Activated naive CD4-positive, alpha-beta T cell treated with anti-CD3 and anti-CD28 coated beads, Interleukin-2, amount 50 U/mL, for 24 hours (primary cell): ENCODE data around the gene STK32C.
"Not testable (repeated sequence)": the region's sequence is repeated elsewhere in the genome, so short reads cannot be mapped to it uniquely, and the experiment has no call there.

Experiments
- H3K27ac Mint-ChIP-seq: one replicate; pipeline ENCODE4 v1.8.0; 2021; ENCODE audit warnings: mild to moderate bottlenecking, mixed read lengths
- H3K27me3 Mint-ChIP-seq: one replicate; pipeline ENCODE4 v1.8.0; 2021; ENCODE audit warnings: mixed read lengths
- H3K36me3 Mint-ChIP-seq: one replicate; pipeline ENCODE4 v1.8.0; 2021; ENCODE audit warnings: mixed read lengths
- H3K4me1 Mint-ChIP-seq: one replicate; pipeline ENCODE4 v1.8.0; 2021; ENCODE audit warnings: mixed read lengths
- H3K4me3 Mint-ChIP-seq: one replicate; pipeline ENCODE4 v1.8.0; 2021; ENCODE audit warnings: mild to moderate bottlenecking, mixed read lengths
- H3K9me3 Mint-ChIP-seq: one replicate; pipeline ENCODE4 v1.8.0; 2021; ENCODE audit warnings: mixed read lengths

Gene STK32C

DNA sequence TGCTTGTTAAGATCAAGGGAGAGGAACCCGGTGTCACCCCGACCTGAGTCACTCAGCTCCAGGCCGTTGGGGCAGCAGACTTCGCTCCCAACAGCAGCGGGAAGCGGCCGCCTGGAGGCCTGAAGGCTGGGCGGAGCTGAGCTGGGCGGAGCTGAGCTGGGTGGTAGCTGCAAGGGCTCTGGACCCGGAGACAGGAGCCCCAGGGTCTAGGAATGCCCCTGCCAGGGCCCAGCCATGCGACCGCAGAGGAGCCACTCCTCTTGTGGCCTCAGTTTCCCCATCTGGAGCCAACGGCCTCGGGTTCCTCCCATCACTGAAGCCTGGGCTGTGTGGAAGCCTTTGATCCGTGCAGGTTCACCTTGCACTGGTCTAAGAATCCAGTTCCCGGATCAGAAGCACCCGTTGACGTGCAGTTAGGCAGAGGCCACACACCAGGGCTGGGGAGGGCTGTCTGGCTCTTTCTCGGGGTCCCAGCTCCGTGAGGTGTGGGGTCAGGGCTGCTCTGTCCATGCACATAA lies 142.9 kb downstream of the STK32C start:
- no peaks in the 10 kb centered on the region for H3K9me3 Mint-ChIP-seq
- no peaks in the 10 kb centered on the region for H3K36me3 Mint-ChIP-seq
- H3K27me3 Mint-ChIP-seq = no peaks in the 10 kb centered on the region
- no peak overlapping the region for H3K4me3 Mint-ChIP-seq
- H3K4me1 Mint-ChIP-seq = peaks cover 28% of the 10 kb centered on the region
- peak overlapping the region; percentile 63 for H3K27ac Mint-ChIP-seq

- Mint-ChIP-seq H3K27ac (no peak overlapping the region), H3K9me3 (no peaks in the 10 kb centered on the region), H3K4me3 (no peak overlapping the region), H3K4me1 (peaks cover 33% of the 10 kb centered on the region), H3K36me3 (no peaks in the 10 kb centered on the region), H3K27me3 (no peaks in the 10 kb centered on the region)
Observed at GRCh38 chr10:132163826-132164515, 143.8 kb downstream of the STK32C start.

DNA sequence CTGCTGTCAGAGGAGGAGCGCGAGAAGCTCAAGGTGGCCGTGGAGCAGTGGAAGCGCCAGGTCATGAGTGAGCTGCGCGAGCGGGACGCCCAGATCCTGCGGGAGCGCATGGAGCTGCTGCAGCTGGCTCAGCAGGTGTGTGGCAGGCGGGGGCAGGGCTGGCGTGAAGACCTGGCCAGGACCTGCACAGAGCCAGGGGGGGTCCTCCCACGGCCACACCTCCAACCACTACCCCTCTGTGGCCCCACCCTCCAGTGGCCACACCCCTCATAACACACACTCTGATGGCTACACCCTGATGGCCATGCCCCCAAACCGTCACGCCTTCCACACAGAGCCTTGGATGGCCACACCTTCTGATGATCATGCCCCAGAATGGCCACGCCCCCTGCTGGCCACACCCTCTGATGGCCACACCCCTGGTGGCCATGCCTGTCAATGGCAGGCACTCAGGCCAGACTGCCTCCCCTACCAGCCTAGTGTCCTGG lies 144.4 kb downstream of the STK32C start:
- H3K27me3 Mint-ChIP-seq = no peaks in the 10 kb centered on the region
- peaks cover 35% of the 10 kb centered on the region for H3K4me1 Mint-ChIP-seq
- H3K27ac Mint-ChIP-seq = no peak overlapping the region
- H3K4me3 Mint-ChIP-seq = no peak overlapping the region
- no peaks in the 10 kb centered on the region for H3K36me3 Mint-ChIP-seq
- no peaks in the 10 kb centered on the region for H3K9me3 Mint-ChIP-seq

- Mint-ChIP-seq H3K4me1 (peaks cover 38% of the 10 kb centered on the region), H3K36me3 (no peaks in the 10 kb centered on the region), H3K27me3 (no peaks in the 10 kb centered on the region), H3K4me3 (peak overlapping the region; percentile 9), H3K9me3 (no peaks in the 10 kb centered on the region), H3K27ac (no peak overlapping the region)
Observed at GRCh38 chr10:132162590-132163277, 145.0 kb downstream of the STK32C start.

DNA sequence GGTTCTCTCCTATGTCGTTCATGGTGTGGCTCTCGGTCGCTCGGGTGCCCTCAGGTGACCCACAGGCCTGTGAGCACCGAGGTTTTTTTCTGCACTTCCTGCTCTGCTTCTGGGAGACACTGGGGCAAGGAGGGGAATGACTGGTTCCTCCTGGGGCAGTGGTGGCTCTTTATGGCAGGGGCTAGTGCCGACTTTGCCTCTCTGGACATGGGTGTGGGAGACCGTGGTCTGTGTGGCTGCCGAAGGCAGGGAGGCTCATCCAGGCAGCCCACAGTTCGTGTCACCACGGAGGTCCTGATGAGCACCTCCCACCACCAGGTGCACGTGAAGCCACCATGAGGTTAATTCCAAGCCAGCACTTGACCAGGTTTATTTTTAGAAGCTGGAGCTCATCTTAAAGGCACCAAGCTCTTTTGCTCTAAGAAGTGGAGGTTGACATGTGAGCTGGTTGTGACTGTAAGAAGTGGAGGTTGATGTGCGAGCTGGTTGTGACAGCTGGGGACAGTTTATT lies 145.7 kb downstream of the STK32C start:
- no peaks in the 10 kb centered on the region for H3K36me3 Mint-ChIP-seq
- no peaks in the 10 kb centered on the region for H3K27me3 Mint-ChIP-seq
- peak overlapping the region; percentile 9 for H3K4me3 Mint-ChIP-seq
- H3K9me3 Mint-ChIP-seq = no peaks in the 10 kb centered on the region
- peaks cover 38% of the 10 kb centered on the region for H3K4me1 Mint-ChIP-seq
- peak overlapping the region; percentile 13 for H3K27ac Mint-ChIP-seq

DNA sequence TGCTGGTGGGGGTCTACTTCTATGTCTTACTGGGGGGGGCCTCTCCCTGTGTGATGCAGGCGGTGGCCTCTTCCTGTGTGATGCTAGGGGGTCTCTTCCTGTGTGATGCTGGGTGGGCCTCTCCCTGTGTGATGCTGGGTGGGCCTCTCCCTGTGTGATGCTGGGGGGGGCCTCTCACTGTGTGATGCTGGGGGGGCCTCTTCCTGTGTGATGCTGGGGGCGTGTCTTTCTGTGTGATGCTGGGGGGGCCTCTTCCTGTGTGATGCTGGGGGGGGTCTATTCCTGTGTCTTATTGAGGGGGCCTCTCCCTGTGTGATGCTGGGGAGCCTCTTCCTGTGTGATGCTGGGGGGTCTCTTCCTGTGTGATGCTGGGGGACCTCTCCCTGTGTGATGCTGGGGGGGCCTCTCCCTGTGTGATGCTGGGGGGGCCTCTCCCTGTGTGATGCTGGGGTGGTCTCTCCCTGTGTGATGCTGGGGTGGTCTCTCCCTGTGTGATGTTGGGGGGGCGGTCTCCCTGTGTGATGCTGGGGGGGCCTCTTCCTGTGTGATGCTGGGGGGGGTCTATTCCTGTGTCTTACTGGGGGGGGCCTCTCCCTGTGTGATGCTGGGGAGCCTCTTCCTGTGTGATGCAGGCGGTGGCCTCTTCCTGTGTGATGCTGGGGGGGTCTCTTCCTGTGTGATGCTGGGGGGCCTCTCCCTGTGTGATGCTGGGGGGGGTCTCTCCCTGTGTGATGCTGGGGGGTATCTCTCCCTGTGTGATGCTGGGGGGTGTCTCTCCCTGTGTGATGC lies 146.7 kb downstream of the STK32C start:
- H3K27ac Mint-ChIP-seq, H3K27me3 Mint-ChIP-seq, H3K4me3 Mint-ChIP-seq, H3K36me3 Mint-ChIP-seq, H3K9me3 Mint-ChIP-seq: not testable (repeated sequence)
- peaks cover 34% of the 10 kb centered on the region for H3K4me1 Mint-ChIP-seq

DNA sequence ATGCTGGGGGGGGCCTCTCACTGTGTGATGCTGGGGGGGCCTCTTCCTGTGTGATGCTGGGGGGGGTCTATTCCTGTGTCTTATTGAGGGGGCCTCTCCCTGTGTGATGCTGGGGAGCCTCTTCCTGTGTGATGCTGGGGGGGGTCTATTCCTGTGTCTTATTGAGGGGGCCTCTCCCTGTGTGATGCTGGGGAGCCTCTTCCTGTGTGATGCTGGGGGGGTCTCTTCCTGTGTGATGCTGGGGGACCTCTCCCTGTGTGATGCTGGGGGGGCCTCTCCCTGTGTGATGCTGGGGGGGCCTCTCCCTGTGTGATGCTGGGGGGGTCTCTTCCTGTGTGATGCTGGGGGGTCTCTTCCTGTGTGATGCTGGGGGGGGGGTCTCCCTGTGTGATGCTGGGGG lies 147.5 kb downstream of the STK32C start:
- not testable (repeated sequence) for H3K27ac Mint-ChIP-seq, H3K36me3 Mint-ChIP-seq, H3K9me3 Mint-ChIP-seq, H3K27me3 Mint-ChIP-seq, H3K4me3 Mint-ChIP-seq
- H3K4me1 Mint-ChIP-seq = peaks cover 34% of the 10 kb centered on the region

GRCh38 chr10:132159302-132160230 lies 148.2 kb downstream of the STK32C start:
- H3K4me3 Mint-ChIP-seq, H3K36me3 Mint-ChIP-seq, H3K27ac Mint-ChIP-seq, H3K9me3 Mint-ChIP-seq, H3K27me3 Mint-ChIP-seq: not testable (repeated sequence)
- peaks cover 33% of the 10 kb centered on the region for H3K4me1 Mint-ChIP-seq

DNA sequence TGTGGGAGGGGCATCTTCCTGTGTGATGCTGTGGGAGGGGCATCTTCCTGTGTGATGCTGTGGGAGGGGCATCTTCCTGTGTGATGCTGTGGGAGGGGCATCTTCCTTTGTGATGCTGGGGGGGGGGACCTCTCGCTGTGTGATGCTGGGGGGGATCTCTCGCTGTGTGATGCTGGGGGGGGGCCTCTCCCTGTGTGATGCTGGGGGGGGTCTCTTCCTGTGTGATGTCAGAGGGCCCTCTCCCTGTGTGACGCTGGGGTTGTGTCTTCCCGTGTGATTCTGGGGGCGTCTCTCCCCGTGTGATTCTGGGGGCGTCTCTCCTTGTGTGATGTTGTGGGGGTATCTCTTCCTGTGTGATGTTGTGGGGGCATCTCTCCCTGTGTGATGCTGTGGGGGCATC lies 148.9 kb downstream of the STK32C start:
- Mint-ChIP-seq H3K9me3 (no peaks in the 10 kb centered on the region), H3K27ac (no peak overlapping the region), H3K4me3 (no peak overlapping the region), H3K4me1 (peaks cover 28% of the 10 kb centered on the region), H3K36me3 (no peaks in the 10 kb centered on the region), H3K27me3 (no peaks in the 10 kb centered on the region)

GRCh38 chr10:132158122-132158741 lies 149.5 kb downstream of the STK32C start:
- Mint-ChIP-seq H3K27me3 (no peaks in the 10 kb centered on the region), H3K36me3 (no peaks in the 10 kb centered on the region), H3K9me3 (no peaks in the 10 kb centered on the region), H3K27ac (peak overlapping the region; percentile 18), H3K4me3 (no peak overlapping the region), H3K4me1 (peaks cover 23% of the 10 kb centered on the region)
